Fibroblast of pulmonary artery (primary cell): ENCODE data around the gene GBF1.

Source experiments
- DNase-seq: peaks from one replicate; pipeline ENCODE4 v3.0.0-alpha.2; 2010; ENCODE audit warnings: low read depth
- H3K4me3 ChIP-seq: replicated peaks from 2 replicates; pipeline ENCODE4 v1.5.1; 2011; ENCODE audit warnings: low read depth, mild to moderate bottlenecking, control low read depth, low read length, moderate library complexity
- CTCF ChIP-seq: IDR thresholded peaks from 2 replicates; pipeline ENCODE4 v1.5.1; 2011; ENCODE audit warnings: mild to moderate bottlenecking, control low read depth, low read length, inconsistent platforms; ENCODE audit errors: missing control alignments

Gene GBF1

GRCh38 chr10:102392306-102392705 lies 147.0 kb downstream of the GBF1 start:
- no peak overlapping the region for H3K4me3 ChIP-seq
- no peak for TF ChIP-seq CTCF
- DNase-seq = no peak

GRCh38 chr10:102393411-102394078 lies 148.2 kb downstream of the GBF1 start:
- TF ChIP-seq CTCF = peak; percentile 72
- peak overlapping the region; percentile 75 for H3K4me3 ChIP-seq
- no peak for DNase-seq

- DNase-seq = peak; percentile 95
- peak overlapping the region; percentile 75 for H3K4me3 ChIP-seq
- TF ChIP-seq CTCF = no peak
These were observed 148.9 kb downstream of the GBF1 start for GRCh38 chr10:102394079-102394800.

GRCh38 chr10:102394801-102395399 lies 149.6 kb downstream of the GBF1 start:
- no peak for TF ChIP-seq CTCF
- peak overlapping the region; percentile 75 for H3K4me3 ChIP-seq
- peak; percentile 54 for DNase-seq

GRCh38 chr10:102395400-102396316 lies 150.3 kb downstream of the GBF1 start, which contains the start of gene NFKB2:
TSS of gene NFKB2 (plus strand) at chr10:102395705. CDS start at chr10:102395960, 255 bp downstream.
- peak within 1 kb of the TSS; percentile 75 for H3K4me3 ChIP-seq
- peak; percentile 88 for DNase-seq
- no peak for TF ChIP-seq CTCF

GRCh38 chr10:102396317-102396650 lies 151.0 kb downstream of the GBF1 start:
- TF ChIP-seq CTCF = no peak
- no peak for DNase-seq
- peak overlapping the region; percentile 75 for H3K4me3 ChIP-seq
